ENCODE results near the gene CDC37. TPM values are rescaled to one million over a fixed set of nuclear protein-coding genes. Genes with fewer than 3 reads are reported as not detected.
"Not testable (repeated sequence)": the region's sequence is repeated elsewhere in the genome, so short reads cannot be mapped to it uniquely, and the experiment has no call there.

The CDC37 gene
- polyA plus RNA-seq, 10 donors: 104 to 142 (median 124) TPM

DNA sequence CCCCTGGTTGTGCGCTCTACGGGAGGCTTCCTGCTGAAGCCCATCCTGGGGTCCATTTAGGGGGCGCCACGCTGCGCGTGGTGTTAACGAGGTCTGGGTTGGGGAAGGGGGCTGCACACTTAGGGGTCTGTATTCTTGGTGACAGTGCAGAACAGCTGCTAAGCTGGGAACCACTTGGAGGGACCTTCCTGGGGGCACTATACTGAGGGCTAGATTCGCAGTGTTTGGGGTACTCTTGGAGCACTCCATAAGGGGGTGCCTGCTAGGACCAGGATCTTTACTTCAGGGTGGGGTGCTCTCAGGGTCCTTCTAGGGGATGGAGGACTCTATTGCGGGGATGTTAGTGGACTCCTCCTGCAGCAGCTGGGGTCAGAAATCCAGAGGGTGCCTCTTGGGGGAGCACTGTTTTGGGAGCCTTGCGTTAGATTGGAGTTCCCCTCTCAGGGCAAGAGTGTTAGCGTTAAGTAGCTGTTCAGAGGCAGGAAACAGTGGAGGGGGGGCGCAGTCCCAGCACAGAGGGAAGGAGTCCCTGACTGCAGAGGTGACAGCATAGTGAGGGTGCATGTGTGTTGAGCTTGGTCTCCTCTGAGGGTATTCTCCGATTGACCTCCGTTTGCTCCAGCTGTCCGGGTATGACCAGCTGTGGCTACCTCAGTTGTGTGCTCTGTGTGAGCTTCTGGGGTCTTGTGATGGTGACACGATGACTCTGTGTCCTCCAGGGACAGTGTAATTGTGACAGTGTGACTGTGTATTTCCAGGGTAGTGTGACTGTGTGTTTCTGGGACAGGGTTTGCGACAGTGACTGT is 18.1 kb upstream of the CDC37 start:
- no peak for DNase-seq

DNA sequence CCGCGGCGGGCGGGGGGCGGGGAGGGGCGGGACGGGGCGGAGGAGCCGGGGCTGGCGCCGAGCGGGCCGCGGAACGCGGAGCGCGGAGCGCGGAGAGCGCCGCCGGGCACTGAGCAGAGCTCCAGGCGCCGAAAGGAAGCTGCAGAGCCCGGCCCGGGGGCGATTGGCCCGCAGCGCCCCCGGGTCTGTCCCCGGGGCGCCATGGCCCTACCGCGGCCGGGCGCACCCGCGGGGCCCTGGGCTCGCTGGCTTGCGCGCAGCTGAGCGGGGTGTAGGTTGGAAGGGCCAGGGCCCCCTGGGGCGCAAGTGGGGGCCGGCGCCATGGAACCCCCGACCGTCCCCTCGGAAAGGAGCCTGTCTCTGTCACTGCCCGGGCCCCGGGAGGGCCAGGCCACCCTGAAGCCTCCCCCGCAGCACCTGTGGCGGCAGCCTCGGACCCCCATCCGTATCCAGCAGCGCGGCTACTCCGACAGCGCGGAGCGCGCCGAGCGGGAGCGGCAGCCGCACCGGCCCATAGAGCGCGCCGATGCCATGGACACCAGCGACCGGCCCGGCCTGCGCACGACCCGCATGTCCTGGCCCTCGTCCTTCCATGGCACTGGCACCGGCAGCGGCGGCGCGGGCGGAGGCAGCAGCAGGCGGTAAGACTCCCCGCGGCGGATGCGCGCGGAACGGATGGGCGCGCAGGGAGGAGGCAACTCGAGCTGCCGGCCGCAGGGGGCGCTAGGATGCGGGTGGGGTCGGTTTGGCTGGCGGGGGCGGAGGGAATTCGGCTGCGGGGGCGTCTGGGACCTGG is 17.3 kb upstream of the CDC37 start, which contains the start of gene PDE4A:
Gene PDE4A, plus strand, starts transcription at position 95 of the 796 bp plus-strand sequence. Its CDS starts 227 bp downstream, at position 322.
- no peak for DNase-seq

DNA sequence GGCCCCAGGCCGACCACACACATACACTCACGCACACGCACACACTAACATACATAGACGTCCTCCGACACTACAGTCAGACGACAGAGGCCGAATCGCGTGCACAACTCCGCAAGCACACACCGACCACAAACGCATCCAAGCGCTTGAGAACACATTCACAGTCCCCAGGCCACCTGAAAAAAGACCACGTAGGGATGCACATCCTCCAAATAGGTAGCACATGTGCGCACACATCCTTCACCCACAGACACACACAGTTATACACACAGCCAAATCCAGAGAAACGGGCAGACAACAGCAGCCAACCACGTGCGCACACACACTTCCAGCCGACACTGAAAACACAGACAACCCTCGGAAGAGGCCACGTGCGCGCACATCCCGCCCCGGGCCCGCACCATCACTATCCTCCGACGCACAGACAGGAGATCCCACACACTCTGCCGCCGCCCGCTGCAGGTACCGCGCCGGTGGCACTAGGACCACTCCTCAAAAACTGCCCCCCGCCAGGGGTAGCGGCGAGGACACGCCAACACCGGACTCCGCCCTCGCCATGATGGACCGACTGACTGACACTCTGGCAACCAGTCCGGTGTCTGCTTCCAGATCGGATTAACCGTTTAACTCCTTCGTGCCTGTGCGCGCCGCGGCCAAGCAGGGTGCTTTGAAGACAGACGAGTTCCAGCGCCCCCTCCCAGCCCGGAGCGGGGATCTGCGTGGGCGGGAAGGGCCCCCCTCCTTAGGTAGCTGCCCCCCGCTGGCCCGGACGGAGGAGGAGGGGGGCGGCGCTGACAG is 16.5 kb upstream of the CDC37 start:
- DNase-seq: peak in 2 of 3 donors; percentile 34 to 68

DNA sequence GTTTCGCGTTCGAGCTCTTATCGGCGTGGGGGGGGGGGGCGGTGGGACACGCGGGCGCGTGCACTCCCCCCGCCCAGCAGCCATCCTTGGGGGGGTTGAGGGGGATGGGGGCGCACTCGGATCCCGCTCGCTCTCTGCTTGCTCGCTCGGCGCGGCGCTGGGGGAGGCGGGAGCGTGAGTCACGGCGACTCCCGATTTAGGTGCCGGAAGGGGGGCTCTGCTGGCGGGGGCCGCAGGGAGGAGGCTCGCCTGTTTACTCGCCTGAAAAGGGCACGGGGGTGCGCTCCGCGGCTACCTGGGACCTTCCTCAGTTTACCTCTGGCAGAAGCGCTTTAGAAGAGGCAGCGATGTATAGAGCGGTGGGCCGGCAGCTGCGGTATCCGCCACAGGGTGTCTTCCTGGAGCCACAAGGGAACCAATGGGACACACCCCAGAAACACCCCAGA is 15.9 kb upstream of the CDC37 start:
- no peak for DNase-seq

DNA sequence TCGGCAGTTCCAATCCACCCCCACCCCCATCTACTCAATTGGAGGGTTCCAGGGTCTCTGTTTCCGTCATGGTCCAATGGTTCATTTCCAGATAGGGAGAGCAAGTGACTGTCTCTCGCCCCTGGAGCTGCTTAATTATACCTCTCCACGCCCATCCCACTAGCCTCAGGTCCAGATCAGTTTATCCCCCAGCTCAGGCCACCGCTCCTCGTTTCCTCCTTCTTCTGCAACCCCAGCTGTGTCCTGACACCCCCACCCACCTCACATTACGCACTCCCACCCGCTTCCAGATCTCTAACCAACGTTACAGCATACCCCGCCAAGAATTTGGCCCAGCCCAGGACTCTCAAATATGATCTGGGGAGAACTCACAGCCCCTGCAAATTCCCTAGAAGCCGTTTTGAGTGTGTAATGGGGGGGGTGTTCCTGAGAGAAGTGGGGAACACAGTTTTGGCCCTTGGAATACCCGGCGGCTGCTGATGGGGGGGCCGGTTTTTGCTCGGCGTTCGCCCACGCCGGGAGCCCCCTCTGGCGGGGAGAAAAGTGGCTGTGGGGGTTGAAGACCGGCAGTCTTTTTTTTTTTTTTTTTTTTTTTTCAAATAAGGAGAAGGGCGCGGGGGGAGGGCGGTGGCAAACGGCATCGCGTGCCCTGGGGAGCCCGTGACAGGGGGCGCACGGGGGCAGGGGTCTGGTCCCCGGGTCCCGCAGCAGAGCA is 15.3 kb upstream of the CDC37 start:
- DNase-seq: peak in 1 of 3 donors; percentile 47

DNA sequence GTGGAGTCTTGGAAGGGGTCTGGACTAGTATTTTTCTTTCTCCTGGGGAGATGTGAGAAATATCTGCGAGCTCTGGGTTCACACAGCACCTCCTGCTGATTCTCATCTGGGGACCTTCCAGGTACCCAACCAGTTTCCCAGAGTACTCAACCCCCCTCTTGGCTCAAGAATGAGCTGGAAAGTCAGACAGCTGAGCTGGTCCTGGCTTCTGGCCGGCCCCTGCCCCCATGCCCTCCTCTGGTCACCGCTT is 14.8 kb upstream of the CDC37 start:
- no peak for DNase-seq

DNA sequence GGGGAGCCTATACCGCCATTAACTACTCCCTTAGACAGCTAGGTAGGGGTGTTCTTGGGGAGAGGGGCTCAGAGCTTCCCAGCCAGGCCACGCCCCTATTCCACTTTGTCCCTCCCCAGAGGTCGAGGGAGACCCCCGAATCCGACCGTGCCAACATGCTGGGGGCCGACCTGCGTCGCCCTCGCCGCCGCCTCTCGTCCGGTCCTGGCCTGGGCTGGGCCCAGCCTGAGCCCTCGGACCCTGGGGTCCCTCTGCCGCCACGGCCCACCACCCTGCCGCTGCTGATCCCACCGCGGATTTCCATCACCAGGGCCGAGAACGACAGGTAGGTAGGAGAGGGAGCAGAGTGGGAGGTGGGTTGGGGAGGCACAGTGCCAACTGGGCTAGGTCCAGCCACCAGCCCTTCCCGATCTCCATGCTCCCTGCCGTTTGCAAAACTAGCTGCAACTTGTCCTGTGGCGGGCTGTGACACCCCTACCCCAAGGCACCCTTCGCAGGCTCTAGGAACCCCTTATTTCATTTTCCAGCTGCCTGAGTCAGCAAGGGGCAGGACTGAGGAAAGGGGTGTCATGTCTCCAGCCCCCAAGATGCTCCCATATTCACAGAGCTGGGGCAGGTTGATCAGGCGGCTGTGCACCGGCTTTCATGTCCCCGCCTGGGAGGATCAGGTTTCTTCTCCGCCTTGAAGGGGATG is 14.3 kb upstream of the CDC37 start:
- peak in 1 of 3 donors; percentile 19 for DNase-seq

DNA sequence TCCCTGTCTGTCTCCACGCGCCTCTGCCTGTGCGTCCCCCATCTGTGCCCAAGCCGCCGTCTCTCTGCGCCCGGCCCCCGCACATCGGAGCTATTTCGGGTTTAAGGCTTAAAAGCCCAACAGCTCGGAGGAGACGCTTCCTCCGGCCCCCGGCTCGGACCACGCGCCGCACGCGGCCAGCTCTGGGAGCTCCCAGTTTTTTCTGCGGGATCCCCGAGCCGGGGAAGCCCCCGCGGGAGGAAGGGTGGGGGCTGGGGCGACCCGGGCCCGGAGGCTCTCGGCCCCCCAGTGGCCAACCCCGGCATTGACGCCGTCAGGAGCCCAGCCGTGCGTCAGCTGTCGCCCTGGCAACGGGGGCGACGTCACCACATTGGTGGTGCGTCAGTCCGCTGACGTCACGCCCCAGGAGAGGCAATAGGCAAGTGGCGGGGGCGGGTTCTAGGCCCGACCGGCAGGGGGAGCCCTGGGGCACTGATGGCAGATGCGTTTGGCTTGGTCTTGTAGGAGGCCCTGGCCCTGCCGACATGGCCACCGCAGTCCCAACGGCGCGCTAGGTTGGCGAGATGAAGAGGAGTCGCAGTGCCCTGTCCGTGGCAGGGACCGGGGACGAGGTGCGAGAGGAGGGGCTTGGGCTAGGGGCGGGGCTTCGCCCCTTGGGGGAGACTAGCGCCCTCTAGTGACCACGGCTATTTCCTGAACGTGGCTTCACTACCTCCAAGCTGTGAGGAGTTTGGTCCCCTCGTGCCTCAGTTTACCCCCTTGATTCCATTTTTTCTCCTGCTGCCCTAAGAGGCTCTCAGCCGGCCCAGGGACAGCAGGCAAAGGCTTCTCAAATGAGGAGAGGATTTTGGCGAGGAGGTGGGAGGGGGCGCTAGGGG is 13.3 kb upstream of the CDC37 start:
- DNase-seq: peak; percentile 77 to 85 (median 83)

DNA sequence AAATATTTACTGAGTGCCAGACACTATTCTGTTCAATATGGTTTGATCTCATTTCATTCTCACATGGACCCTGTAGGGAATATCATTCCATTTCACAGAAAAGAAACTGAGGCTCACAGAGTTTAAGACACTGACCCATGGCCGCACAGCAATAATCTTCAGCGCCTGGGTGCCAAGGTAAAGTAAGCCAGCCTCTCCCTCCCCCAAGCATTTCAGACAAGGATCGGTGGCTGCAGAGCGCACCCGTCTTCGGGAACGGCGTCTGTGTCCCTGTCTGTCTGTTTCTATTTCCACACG is 12.7 kb upstream of the CDC37 start:
- DNase-seq: no peak

DNA sequence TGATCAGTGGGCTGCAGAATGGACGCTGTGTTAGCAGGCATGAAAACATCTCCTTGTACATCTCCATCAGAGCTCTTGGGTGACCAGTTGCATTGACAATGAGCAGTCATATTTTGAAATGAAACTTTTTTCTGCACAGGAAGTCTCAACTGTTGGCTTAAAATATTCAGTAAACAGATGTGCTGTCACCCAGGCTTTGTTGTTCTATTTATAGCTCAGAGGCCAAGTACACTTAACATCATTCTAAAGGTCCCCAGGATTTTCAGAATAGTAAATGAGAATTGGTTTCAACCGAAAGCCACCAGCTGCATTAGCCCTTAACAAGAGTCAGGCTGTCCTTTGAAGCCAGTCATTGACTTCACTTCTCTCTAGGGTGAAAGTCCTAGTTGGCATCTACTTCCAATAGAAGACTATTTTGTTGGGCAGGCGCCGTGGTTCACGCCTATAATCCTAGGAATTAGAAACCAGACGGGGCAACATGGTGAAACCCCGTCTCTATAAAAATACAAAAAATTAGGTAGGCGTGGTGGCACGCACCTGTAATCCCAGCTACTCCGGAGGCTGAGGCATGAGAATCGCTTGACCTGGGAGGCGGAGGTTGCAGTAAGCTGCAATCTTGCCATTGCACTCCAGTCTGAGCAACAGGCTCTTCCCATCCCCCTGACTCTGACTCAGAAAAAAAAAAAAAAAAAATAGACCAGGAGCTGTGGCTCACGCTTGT is 9.1 kb upstream of the CDC37 start:
- DNase-seq: no peak

DNA sequence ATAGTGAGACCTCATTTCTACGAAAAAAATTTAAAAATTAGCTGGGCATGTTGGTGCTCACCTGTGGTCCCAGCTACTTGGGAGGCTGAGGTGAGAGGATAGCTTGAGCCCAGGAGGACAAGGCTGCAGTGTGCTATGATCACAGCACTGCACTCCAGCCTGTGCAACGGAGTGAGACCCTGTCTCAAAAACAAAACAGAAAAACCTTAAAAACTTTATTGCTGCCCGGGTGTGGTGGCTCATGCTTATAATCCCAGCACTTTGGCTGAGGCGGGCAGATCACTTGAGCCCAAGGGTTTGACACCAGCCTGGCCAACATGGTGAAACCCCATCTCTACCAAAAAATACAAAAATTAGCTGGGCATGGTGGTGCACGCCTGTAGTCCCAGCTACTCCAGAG is 7.9 kb upstream of the CDC37 start:
- not testable (repeated sequence) for DNase-seq

DNA sequence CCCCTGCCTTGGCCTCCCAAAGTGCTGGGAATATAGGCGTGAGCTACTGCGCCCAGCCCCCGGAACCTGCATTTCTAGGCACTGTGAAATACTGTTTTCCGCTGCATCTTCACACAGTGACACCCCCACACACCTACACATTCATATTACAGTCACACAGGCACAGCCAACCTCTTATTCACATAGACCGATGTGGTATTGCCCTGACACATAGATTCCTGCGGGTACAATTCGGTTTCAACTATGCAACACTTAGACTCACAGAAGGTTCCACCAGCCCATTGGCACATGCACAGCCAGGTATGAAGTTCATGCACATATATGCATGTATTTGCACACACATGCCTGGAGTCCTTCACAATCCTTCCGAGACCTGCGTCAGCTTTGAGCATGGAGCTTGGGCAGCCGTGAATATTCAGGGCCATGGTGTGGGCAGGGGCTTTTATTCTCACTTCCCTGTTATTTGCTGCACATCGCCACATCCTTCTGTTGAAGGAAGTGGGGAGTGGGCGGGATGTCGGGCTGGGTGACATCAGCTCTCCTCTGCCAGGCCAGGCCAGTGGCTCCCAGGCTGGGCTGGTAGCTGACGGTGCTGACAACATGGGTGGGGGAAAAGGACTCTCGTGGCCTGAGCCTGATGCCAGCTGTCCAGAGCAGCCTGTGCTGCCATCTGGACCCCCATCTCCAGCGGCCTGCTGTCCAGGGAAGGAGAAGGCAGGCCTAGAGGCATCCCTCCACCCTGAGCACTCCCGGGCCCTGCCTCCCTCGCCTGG is 5.4 kb upstream of the CDC37 start:
- DNase-seq: peak in 1 of 3 donors; percentile 50

DNA sequence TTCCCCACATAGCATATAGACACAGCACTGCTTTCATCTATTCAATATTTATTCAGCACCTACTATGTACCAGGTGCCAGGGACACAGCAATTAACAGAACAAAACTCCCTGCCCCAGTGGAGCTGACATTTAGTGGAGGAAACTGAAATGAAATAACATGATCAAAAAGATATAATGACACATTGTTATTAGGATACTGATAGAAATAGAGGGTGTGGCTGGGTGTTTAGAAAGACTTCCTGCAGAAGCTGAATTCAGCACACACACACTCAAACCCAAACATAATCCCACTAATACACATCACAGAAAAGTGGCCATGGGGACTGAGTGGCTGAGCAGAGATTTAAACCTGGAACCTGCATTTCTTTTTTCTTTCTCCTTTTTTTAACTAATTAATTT is 3.8 kb upstream of the CDC37 start:
- DNase-seq: no peak

DNA sequence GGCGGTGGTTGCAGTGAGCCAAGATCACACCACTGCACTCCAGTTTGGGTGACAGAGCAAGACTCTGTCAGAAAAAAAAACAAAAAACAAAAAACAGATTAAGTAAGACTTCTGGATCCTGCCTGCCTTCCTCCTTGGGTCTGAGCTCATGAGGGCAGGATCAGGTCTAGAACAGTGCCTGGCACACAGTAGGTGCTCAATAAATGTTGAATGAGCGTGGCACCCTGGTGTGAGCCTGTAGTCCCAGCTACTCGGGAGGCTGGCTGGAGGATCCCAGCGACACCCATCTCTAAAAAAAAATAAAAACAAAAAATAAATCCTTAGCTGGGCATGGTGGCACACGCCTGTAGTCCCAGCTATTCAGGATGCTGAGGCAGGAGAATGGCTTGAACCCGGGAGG is 2.8 kb upstream of the CDC37 start:
- DNase-seq: no peak

DNA sequence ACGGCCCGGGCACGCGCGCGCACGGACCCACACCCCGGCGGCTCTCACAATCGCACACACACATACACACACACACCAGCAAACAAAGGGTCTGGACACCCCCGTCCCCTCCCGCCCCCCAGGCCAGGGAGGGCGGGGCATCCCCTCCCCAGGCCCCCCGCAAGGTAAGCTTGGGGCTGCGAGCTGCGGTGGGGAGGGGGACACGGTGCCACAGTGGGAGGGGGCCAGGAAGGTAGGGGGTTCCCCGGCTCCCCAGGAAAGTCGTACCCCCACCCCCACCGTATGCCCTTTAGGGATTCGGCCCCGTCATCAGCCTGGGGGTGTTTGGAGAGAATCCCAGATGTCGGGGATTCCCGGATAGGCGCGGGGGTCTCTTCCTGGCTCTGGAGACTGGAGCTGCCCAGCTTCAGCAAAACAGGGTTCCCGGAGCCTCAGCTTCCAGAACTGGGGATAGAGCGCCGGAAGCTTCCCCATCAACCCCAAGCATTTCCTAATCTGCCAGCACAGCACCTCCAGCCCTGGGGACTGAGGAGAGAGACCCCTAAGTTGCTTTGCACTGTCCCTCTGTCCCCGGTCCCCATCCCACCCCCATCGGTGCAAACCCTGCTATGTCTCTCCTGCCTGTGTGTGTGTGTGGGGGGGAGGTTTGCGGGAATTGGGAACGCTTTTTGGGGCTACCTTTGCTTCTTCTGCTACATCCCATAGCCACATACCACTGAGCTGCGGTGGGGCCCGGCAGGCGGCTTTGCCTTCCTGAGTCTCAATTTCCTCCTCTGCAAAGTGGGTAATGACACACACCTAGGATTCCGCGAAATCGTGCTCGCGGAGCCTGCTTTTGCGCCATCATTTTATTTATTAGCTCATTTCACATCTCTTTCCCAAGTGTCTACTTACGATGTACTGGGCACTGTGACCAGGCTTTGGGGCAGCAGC is 1.8 kb upstream of the CDC37 start:
- no peak for DNase-seq

DNA sequence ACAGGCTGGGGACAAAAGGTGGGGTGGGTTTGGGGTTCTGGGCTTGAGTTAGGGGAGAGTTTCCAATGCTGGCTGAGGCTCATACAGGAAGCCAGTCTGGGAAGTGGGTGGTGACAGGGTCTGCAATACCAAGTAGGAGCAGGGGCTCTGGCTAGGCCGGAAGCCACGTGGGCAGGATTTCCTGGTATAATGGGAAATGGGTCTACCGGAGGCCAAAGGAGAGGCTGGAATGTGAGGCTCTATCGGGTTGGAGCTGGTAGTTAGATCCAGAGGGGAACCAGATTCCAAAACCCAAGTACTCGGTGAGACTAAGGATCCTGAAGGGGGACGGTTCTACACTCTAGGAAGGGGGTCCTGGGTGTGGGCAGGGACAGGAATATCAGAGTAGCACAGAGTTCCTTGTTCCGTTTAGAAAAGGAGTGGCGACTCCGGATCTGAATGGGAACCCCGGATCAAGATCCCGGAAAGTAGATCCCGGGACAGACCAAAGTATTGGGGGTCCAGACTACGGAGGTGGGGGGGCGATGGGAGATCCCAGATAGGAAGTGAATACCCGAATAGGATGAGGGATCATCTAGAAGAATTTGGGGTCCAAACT is 802 bp downstream of the CDC37 start:
- DNase-seq: no peak

DNA sequence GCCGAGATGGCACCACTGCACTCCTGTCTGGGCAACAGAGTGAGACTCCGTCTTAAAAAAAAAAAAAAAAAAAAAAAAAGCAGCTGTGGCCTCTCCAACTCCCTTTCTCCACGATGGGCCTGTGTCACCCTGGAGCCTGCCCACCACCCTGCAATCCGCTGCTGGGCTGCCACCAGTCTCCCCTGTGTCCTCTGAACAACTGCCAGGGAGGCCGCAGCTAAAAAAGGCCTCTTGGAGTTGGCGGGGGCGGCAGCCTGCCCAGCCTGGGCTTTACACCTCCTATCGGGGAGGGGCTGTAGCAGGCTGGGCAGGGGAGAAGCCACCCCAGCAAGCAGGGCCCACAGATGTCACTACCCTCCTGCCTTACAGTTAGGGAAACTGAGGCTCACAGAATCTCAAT is 3.5 kb downstream of the CDC37 start:
- DNase-seq: no peak

Measured in muscle of back (tissue), 11 donors.